Ascending aorta (tissue), 2 donors: ENCODE measurements around the gene NOSTRIN. TPM values are rescaled to one million over a fixed set of nuclear protein-coding genes. Genes with fewer than 3 reads are reported as not detected.

Experiments used
- DNase-seq, 2 donors: peaks; one replicate each; pipeline ENCODE4 v3.0.0-alpha.2; 2019; ENCODE audit warnings: low spot score in 2 of 2
- H3K27ac ChIP-seq, 2 donors: fragments of 200-600 bp; sonication (generic); one replicate each; pipeline ENCODE4 v1.5.1; 2016 to 2017; ENCODE audit warnings: mild to moderate bottlenecking in 1 of 2
- H3K27me3 ChIP-seq: fragments of 200-600 bp; sonication (generic); one replicate; pipeline ENCODE4 v1.5.1; 2017
- H3K36me3 ChIP-seq, 2 donors: fragments of 200-600 bp; sonication (generic); one replicate each; pipeline ENCODE4 v1.5.1; 2016
- H3K4me1 ChIP-seq, 2 donors: fragments of 200-600 bp; sonication (generic); one replicate each; pipeline ENCODE4 v1.5.1; 2016 to 2017; ENCODE audit warnings: mild to moderate bottlenecking in 1 of 2
- H3K4me3 ChIP-seq, 2 donors: fragments of 200-600 bp; sonication (generic); one replicate each; pipeline ENCODE4 v1.5.1; 2016 to 2017; ENCODE audit warnings: mild to moderate bottlenecking in 1 of 2
- H3K9me3 ChIP-seq, 2 donors: fragments of 200-600 bp; sonication (generic); one replicate each; pipeline ENCODE4 v1.5.1; 2016
- CTCF ChIP-seq, 3 experiments: fragments of 200-600 bp in 2 of 3; fragments of 450-650 bp in 1 of 3; sonication (generic) in 2 of 3; IDR thresholded peaks; one replicate each; pipeline ENCODE4 v1.5.1; 2016 to 2019; ENCODE audit warnings: antibody characterized with exemption in 3 of 3, mild to moderate bottlenecking in 1 of 3, moderate library complexity in 1 of 3
- intact Hi-C: fragments of 100-400 bp; cut with DNase I; formaldehyde crosslinking; loops from one replicate; pipeline ENCODE4 v1.15.1; 2023
- total RNA-seq: library from RNA; depleted of rRNA; stranded (reverse); fragments of >200 nt; gene quantifications from one replicate; pipeline ENCODE4 v1.1.0, GENCODE V29; 2016

Gene NOSTRIN
- total RNA-seq, 1 donor from 2014 or later, result 7.8 TPM

DNA sequence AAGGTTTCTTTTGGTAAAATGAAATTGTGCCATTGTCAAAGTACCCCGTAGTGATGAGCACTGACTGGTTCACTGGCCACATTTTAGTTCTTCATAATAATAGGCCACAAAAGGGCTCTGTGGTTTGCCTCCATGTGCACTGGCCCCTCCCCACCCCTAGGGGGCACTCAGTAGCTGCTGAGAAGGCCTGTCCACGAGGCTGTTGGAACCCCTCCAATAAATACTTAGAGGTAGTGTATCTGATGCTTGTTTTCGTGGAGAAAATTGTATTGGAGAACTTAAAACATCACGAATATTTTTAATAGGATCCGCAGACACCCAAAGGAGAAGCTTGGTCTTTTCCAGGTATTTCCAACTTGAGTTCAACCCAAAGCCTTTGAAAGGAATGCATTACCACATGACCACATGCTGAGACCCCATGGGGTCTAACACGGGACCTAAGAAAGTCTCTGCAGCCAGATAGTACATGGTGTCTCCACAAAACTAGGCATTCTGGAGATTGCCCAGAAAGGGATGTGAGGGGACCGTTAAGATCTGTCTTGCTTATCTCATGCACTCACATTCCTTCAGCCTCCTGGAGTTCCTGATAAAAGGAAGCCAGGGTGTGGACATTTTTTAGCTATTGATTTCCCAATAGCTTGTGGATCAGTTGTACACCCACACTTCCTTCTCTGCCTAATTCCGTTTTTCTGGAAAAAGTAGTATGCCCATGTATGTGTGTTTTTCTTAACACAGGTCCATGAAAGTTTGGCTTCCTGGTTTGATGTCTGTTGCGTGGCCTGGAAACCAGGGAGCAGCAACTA lies 28.5 kb upstream of the NOSTRIN start:
- Histone ChIP-seq H3K27me3 (no peaks in the 10 kb centered on the region), H3K27ac (no peak overlapping the region), H3K36me3 (peaks cover 0 to 5% of the 10 kb centered on the region in 2 donors), H3K9me3 (no peaks in the 10 kb centered on the region), H3K4me3 (no peak overlapping the region), H3K4me1 (no peaks in the 10 kb centered on the region)
- peak; percentile 19 to 26 (median 20) for TF ChIP-seq CTCF (IDR thresholded peaks at IDR 0.05)
- intact Hi-C loops, result no loop called here
- DNase-seq, result no peak

DNA sequence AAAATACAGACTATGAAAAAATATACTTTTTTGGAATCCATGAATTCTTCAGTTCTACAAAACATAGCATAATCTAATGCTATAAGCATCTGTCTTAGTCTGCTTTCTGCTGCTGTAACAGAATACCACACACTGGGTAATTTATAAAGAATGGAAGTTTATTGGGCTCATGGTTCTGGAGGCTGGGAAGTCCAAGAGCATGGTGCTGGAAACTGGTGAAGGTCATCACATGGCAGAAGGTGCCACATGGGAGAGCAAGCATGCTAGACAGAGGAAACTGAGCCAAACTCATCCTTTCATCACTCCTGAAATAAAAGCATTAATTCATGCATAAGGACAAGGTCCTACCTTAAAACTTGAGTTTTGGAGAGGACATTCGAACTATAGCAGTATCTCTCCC lies 26.6 kb upstream of the NOSTRIN start:
- Histone ChIP-seq H3K27ac (no peak overlapping the region), H3K9me3 (no peaks in the 10 kb centered on the region), H3K27me3 (no peaks in the 10 kb centered on the region), H3K36me3 (no peaks in the 10 kb centered on the region), H3K4me3 (no peak overlapping the region), H3K4me1 (no peaks in the 10 kb centered on the region)
- no peak for TF ChIP-seq CTCF (IDR thresholded peaks at IDR 0.05)
- no peak for DNase-seq
- intact Hi-C loops, result no loop called here

DNA sequence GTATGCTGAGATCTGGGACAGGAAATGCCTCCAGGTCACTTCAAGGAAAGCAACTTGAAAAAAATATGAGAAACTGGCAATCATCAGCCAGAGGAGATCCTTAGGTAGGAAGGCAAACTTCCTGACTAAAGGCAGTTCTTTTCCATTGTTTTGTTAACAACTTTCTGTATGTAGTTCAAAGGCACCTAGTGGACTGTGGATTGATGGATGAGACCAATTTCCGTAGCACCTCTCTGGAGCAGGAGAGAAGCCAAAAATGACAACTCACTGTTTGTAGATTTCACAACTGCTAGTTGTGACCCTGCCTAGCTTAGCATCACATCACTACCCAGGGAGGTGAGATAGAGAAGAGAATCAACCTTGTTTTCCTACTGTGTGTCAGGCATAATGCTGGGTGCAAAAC lies 21.8 kb upstream of the NOSTRIN start:
- Histone ChIP-seq H3K4me3 (no peak overlapping the region), H3K27ac (no peak overlapping the region), H3K4me1 (no peaks in the 10 kb centered on the region), H3K27me3 (no peaks in the 10 kb centered on the region), H3K36me3 (no peaks in the 10 kb centered on the region), H3K9me3 (no peaks in the 10 kb centered on the region)
- TF ChIP-seq CTCF (IDR thresholded peaks at IDR 0.05), result no peak
- intact Hi-C loops, result no loop called here
- no peak for DNase-seq

GRCh38 chr2:168781191-168781817 lies 21.1 kb upstream of the NOSTRIN start:
- no peak for TF ChIP-seq CTCF (IDR thresholded peaks at IDR 0.05)
- intact Hi-C loops, result no loop called here
- no peak overlapping the region for H3K27ac ChIP-seq

GRCh38 chr2:168782271-168782670 lies 20.2 kb upstream of the NOSTRIN start:
- no peak overlapping the region for H3K27ac ChIP-seq
- no peak for TF ChIP-seq CTCF (IDR thresholded peaks at IDR 0.05)
- H3K9me3 ChIP-seq, result no peaks in the 10 kb centered on the region
- H3K36me3 ChIP-seq, result no peaks in the 10 kb centered on the region
- no peaks in the 10 kb centered on the region for H3K4me1 ChIP-seq
- H3K27me3 ChIP-seq, result no peaks in the 10 kb centered on the region
- intact Hi-C loops, result no loop called here
- no peak overlapping the region for H3K4me3 ChIP-seq
- DNase-seq, result no peak

More at GRCh38 chr2:168781191-168781817, 21.1 kb upstream of the NOSTRIN start:
- H3K27me3 ChIP-seq, result no peaks in the 10 kb centered on the region
- H3K4me1 ChIP-seq, result no peaks in the 10 kb centered on the region
- no peaks in the 10 kb centered on the region for H3K9me3 ChIP-seq
- no peak for DNase-seq
- H3K4me3 ChIP-seq, result no peak overlapping the region
- no peaks in the 10 kb centered on the region for H3K36me3 ChIP-seq
